HUES6 (cell line): ENCODE data around the gene ROGDI.

ENCODE experiments used
- H3K27ac ChIP-seq: 2 replicates; pipeline ENCODE4 v1.7.0; 2013; ENCODE audit warnings: low read depth, mild to moderate bottlenecking, low read length, inconsistent platforms
- H3K27me3 ChIP-seq: 2 replicates; pipeline ENCODE4 v1.6.1; 2013; ENCODE audit warnings: low read length; ENCODE audit not compliant: control insufficient read depth, insufficient read depth
- H3K36me3 ChIP-seq: 2 replicates; pipeline ENCODE4 v1.6.1; 2013; ENCODE audit warnings: low read length; ENCODE audit not compliant: control insufficient read depth, insufficient read depth
- H3K4me1 ChIP-seq: 2 replicates; pipeline ENCODE4 v1.6.1; 2013; ENCODE audit warnings: low read length; ENCODE audit not compliant: control insufficient read depth, insufficient read depth
- H3K4me3 ChIP-seq: 2 replicates; pipeline ENCODE4 v1.5.1; 2013; ENCODE audit warnings: low read depth, low read length
- H3K9ac ChIP-seq: one replicate; pipeline ENCODE4 v1.6.1; 2013; ENCODE audit warnings: mild to moderate bottlenecking, low read length
- H3K9me3 ChIP-seq: 2 replicates; pipeline ENCODE4 v1.6.1; 2013; ENCODE audit warnings: low read depth, low read length; ENCODE audit not compliant: control insufficient read depth, insufficient read depth

ROGDI gene

GRCh38 chr16:4799171-4799855, 3.1 kb downstream of the ROGDI start:
- no peak overlapping the region for H3K27ac ChIP-seq
- H3K9me3 ChIP-seq = no peaks in the 10 kb centered on the region
- no peak overlapping the region for H3K9ac ChIP-seq
- H3K36me3 ChIP-seq = peaks cover 34% of the 10 kb centered on the region
- no peaks in the 10 kb centered on the region for H3K27me3 ChIP-seq
- H3K4me3 ChIP-seq = no peak overlapping the region
- H3K4me1 ChIP-seq = peaks cover 23% of the 10 kb centered on the region

- no peaks in the 10 kb centered on the region for H3K27me3 ChIP-seq
- H3K36me3 ChIP-seq = peaks cover 30% of the 10 kb centered on the region
- no peak overlapping the region for H3K4me3 ChIP-seq
- no peak overlapping the region for H3K9ac ChIP-seq
- H3K4me1 ChIP-seq = peaks cover 14% of the 10 kb centered on the region
- no peak overlapping the region for H3K27ac ChIP-seq
- H3K9me3 ChIP-seq = no peaks in the 10 kb centered on the region
Measured at GRCh38 chr16:4798456-4798855, 4.0 kb downstream of the ROGDI start.

- H3K27me3 ChIP-seq = no peaks in the 10 kb centered on the region
- H3K4me3 ChIP-seq = no peak overlapping the region
- peaks cover 30% of the 10 kb centered on the region for H3K36me3 ChIP-seq
- no peak overlapping the region for H3K27ac ChIP-seq
- peaks cover 10% of the 10 kb centered on the region for H3K4me1 ChIP-seq
- H3K9ac ChIP-seq = no peak overlapping the region
- H3K9me3 ChIP-seq = no peaks in the 10 kb centered on the region
Measured at GRCh38 chr16:4797805-4798252, 4.6 kb downstream of the ROGDI start.

GRCh38 chr16:4796982-4797804, 5.2 kb downstream of the ROGDI start:
- no peak overlapping the region for H3K4me3 ChIP-seq
- no peaks in the 10 kb centered on the region for H3K27me3 ChIP-seq
- H3K4me1 ChIP-seq = peaks cover 10% of the 10 kb centered on the region
- no peaks in the 10 kb centered on the region for H3K9me3 ChIP-seq
- no peak overlapping the region for H3K9ac ChIP-seq
- peaks cover 30% of the 10 kb centered on the region for H3K36me3 ChIP-seq
- H3K27ac ChIP-seq = no peak overlapping the region

- H3K9ac ChIP-seq = no peak overlapping the region
- H3K4me1 ChIP-seq = peaks cover 4% of the 10 kb centered on the region
- peaks cover 30% of the 10 kb centered on the region for H3K36me3 ChIP-seq
- no peak overlapping the region for H3K4me3 ChIP-seq
- H3K27me3 ChIP-seq = no peaks in the 10 kb centered on the region
- no peak overlapping the region for H3K27ac ChIP-seq
- no peaks in the 10 kb centered on the region for H3K9me3 ChIP-seq
Measured at GRCh38 chr16:4795828-4796572, 6.4 kb downstream of the ROGDI start.

GRCh38 chr16:4795181-4795827, 7.1 kb downstream of the ROGDI start, which contains the start of gene SMIM22:
TSS of gene SMIM22 (plus strand) at chr16:4795369. CDS start at chr16:4795735, 366 bp downstream.
- no peak within 1 kb of the TSS for H3K27ac ChIP-seq
- no peaks in the 10 kb centered on the region for H3K27me3 ChIP-seq
- H3K9ac ChIP-seq = no peak within 1 kb of the TSS
- no peaks in the 10 kb centered on the region for H3K4me1 ChIP-seq
- no peak within 1 kb of the TSS for H3K4me3 ChIP-seq
- no peaks in the 10 kb centered on the region for H3K9me3 ChIP-seq
- peaks cover 30% of the 10 kb centered on the region for H3K36me3 ChIP-seq

- H3K27me3 ChIP-seq = no peaks in the 10 kb centered on the region
- peaks cover 10% of the 10 kb centered on the region for H3K4me1 ChIP-seq
- peaks cover 9% of the 10 kb centered on the region for H3K36me3 ChIP-seq
- no peaks in the 10 kb centered on the region for H3K9me3 ChIP-seq
- H3K27ac ChIP-seq = no peak overlapping the region
- no peak overlapping the region for H3K4me3 ChIP-seq
- H3K9ac ChIP-seq = no peak overlapping the region
Measured at GRCh38 chr16:4792951-4793513, 9.4 kb downstream of the ROGDI start.

GRCh38 chr16:4790871-4791270, 11.6 kb downstream of the ROGDI start:
- Histone ChIP-seq H3K27me3 (no peaks in the 10 kb centered on the region; the same call in 1 of the 2 replicates), H3K36me3 (no peaks in the 10 kb centered on the region; the same call in 1 of the 2 replicates), H3K4me1 (peaks cover 14% of the 10 kb centered on the region), H3K27ac (no peak overlapping the region), H3K9me3 (no peaks in the 10 kb centered on the region), H3K4me3 (no peak overlapping the region), H3K9ac (no peak overlapping the region)

GRCh38 chr16:4790261-4790660, 12.2 kb downstream of the ROGDI start:
- Histone ChIP-seq H3K9ac (no peak overlapping the region), H3K27me3 (no peaks in the 10 kb centered on the region; the same call in 1 of the 2 replicates), H3K36me3 (no peaks in the 10 kb centered on the region), H3K4me1 (peaks cover 14% of the 10 kb centered on the region), H3K4me3 (no peak overlapping the region), H3K9me3 (no peaks in the 10 kb centered on the region), H3K27ac (no peak overlapping the region)

- H3K4me1 ChIP-seq = peaks cover 14% of the 10 kb centered on the region
- no peaks in the 10 kb centered on the region for H3K9me3 ChIP-seq
- no peaks in the 10 kb centered on the region; the same call in 1 of the 2 replicates for H3K27me3 ChIP-seq
- no peak overlapping the region for H3K9ac ChIP-seq
- no peaks in the 10 kb centered on the region for H3K36me3 ChIP-seq
- no peak overlapping the region for H3K4me3 ChIP-seq
- H3K27ac ChIP-seq = no peak overlapping the region
Measured at GRCh38 chr16:4788910-4789309, 13.5 kb downstream of the ROGDI start.
